ENCODE measurements around the gene YJU2.
"Not testable (repeated sequence)": the region's sequence is repeated elsewhere in the genome, so short reads cannot be mapped to it uniquely, and the experiment has no call there.

Gene YJU2

DNA sequence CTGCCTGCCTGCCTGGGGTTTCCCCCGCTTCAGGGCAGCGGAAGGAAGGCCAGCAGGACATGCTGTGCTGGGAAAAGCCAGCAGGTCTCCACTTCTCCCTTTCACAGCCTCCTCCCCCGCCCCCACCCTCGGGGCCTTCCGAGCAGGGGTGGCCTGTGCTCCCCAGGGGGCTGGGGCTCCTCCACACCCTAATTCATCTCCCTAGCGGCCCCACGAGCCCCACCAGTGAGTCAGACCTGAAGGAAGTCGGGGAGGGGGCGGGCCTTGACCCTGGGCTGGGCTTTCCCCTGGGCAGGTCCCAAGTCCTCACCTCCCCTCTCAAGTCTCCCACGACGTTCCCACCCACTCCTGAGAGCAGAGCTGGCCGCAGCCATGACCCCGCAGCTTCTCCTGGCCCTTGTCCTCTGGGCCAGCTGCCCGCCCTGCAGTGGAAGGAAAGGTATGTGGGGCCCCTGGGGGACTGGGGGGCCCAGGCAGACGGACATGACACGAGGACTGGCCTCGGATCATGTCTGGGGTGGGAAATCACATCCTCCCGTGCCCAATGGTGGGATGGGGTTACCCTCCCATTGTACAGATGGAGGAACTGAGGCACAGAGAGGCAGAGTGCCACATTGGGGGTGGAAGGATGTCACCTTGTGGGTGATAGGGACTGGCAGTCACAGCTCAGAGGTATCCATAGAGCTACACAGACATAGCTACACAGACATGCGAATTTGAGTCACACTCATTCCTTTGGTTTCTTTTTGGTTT is 17.5 kb upstream of the YJU2 start, which contains the start of gene EBI3:
Gene EBI3, plus strand, starts transcription at position 345 of the 753 bp plus-strand sequence. Its CDS starts 28 bp downstream, at position 373.
- FAIRE-seq, result no peak

GRCh38 chr19:4230237-4230636 is 16.6 kb upstream of the YJU2 start:
- FAIRE-seq, result not testable (repeated sequence)

- FAIRE-seq, result not testable (repeated sequence)
Observed at GRCh38 chr19:4231521-4231920, 15.4 kb upstream of the YJU2 start.

GRCh38 chr19:4232139-4232538 is 14.7 kb upstream of the YJU2 start:
- FAIRE-seq, result not testable (repeated sequence)

DNA sequence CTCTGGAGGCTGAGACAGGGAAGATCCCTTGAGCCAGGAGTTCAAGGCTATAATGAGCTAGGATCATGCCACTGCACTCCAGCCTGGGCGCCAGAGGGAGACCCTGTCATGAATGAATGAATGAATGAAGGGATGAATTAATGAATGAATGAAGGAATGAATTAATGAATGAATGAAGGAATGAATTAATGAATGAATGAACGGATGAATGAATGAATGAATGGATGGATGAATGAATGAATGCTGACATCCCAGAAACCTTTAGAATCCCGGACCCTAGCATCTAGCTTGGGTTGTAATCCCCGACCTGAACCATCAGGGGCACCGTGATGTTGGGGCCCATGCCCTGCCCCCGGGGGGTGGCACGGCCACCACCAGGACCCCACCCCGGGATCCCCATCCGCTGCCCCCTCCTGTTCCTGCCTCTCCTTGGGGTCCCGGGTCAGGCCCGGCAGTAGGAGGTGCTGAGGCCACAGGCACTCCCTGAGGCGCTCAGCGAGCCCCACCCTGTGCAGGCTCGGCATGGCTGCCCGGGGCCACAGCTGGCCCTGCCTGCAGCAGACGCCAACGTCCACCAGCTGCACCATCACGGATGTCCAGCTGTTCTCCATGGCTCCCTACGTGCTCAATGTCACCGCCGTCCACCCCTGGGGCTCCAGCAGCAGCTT is 14.1 kb upstream of the YJU2 start:
- FAIRE-seq, result no peak

DNA sequence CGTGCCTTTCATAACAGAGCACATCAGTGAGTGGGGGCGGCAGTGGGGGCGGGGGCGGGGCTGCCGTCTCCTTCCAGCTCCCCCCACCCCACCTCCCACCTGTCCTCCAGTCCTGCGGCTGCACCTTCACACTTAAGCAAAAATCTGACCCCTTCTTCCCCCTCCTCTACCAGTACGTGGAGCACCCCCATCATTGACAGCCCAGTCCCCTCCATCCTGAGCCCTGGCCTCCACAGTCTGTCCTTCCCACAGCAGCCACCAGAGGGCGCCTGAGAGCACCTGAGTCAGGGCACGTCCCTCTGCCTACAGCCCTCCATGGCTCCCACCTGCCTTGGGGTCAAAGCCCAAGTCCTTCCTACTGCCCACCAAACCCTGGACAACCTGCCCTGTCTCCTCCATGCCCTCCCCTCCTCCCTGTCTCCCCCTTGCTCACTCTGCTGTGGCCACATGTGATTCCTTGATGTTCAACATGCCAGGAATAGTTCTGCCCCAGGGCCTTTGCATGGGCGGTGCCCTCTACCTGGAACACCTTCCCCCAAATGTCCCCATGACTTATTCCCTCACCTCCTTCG is 13.5 kb upstream of the YJU2 start:
- FAIRE-seq, result no peak

DNA sequence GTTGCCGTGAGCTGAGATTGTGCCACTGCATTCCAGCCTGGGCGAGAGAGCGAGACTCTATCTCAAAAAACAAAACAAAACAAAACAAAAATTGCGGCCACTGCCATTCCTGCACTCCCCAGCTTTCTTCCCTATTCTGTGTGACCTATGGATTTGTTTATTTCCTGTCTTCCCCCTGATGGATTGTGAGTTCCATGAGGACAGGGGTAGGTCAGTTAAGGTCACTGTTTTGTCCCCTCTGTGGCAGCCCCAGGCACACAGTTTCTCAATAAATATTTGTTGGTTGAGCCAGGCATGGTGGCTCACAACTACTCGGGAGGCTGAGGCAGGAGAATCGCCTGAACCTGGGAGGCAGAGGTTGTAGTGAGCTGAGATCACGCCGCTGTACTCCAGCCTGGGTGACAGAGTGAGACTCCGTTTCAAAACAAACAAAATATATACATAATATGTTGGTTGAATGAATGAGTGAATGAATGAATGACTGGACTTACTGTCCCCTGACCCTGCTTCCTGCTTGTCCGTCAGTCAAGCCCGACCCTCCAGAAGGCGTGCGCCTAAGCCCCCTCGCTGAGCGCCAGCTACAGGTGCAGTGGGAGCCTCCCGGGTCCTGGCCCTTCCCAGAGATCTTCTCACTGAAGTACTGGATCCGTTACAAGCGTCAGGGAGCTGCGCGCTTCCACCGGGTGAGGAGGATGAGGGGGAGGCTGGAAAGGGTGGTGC is 12.6 kb upstream of the YJU2 start:
- FAIRE-seq, result no peak

DNA sequence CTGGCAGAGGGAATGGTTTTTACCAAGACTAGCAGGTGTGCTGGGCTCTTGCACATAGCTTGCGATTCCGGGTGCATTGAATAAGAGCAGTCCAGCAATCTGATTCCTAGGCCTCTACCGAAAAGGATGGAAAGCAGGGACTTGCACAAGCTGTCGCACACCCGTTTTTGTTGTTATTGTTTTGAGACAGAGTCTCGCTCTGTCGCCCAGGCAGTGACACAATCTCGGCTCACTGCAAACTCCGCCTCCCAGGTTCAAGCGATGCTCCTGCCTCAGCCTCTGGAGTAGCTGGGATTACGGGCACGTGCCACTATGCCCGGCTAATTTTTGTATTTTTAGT is 12.0 kb upstream of the YJU2 start:
- FAIRE-seq, result no peak

GRCh38 chr19:4237510-4237909 is 9.4 kb upstream of the YJU2 start:
- not testable (repeated sequence) for FAIRE-seq

DNA sequence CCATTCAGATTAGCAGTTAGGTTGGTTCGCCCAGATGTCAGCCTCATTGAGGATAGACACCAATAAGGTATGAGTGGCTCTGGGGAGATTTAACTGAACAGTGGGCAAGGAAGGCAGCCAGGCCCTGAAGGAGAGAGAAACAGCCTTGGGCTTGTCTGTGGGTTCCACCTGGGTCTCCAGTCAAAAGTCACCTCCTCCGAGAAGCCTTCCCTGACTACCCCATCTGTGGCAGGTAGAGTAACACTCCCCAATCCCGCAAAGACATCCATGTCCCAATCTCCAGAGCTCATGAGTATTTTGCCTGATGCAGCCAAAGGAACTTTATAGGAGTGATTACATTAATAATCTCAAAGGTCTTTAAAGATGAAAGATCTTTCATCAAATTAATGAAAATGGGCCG is 8.0 kb upstream of the YJU2 start:
- FAIRE-seq, result no peak

GRCh38 chr19:4241824-4242430 is 5.0 kb upstream of the YJU2 start:
- no peak for FAIRE-seq

DNA sequence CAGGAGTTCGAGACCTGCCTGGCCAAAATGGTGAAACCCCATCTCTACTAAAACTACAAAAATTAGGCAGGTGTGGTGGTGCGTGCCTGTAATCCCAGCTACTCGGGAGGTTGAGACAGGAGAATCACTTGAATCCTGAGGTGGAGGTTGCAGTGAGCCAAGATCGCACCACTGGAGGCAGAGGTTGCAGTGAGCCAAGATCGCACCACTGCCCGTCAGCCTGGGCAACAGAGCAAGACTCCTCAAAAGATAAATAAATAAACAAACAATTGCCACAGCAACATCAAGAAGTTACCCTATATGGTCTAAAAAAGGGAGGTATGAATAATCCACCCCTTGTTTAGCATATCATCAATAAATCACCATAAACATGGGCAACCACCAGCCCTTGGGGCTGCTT is 942 bp upstream of the YJU2 start:
- FAIRE-seq, result not testable (repeated sequence)

DNA sequence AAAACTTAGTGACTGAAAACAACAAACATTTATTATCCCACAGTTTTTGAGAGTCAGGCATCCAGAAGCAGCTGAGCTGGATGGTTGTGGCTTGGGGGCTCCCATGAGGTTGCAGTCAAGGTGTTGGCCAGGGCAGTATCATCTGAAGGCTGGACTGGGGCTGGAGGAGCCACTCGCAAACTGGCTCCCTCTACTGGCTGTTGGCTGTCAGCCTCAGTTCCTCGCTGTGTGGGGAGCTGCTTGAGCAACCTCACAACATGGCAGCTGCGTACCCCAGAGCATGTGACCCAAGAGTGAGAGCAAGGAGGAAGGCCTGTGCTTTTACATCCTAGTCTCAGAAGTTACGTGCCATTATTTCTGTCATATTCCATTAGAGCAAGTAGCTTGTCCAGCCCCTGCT is 9.7 kb downstream of the YJU2 start:
- FAIRE-seq, result no peak

DNA sequence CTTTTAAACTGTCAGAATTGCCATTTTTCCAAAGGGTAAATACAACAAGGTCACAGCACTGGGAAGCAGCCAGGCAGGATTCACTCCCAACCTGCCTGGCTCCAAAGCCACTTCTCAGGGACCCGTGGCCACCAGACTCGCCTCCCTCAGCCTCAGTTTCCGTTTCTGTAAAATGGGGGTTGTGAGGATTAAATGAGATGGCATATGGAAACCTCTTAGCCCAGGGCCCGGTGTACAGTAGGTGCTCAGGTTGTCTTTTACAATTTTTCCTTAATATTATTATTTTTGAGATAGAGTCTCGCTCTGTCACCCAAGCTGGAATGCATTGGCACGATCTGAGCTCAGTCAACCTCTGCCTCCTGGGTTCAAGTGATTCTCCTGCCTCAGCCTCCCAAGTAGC is 10.1 kb downstream of the YJU2 start:
- no peak for FAIRE-seq

DNA sequence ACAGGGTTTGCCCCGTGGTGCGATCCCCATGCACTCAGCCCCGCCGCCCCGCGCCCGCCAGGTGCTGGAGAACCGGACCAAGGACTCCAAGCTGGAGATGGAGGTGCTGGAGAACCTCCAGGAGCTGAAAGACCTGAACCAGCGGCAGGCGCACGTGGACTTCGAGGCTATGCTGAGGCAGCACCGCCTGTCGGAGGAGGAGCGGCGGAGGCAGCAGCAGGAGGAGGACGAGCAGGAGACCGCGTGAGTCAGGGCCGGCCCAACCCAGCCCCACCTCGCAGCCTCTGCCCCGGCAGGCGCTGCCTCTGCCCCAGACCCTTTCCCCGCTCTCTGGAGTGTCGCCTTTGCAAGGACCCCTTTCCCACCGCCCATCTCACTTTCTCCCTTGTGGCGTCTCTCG is 11.3 kb downstream of the YJU2 start:
- FAIRE-seq, result no peak

DNA sequence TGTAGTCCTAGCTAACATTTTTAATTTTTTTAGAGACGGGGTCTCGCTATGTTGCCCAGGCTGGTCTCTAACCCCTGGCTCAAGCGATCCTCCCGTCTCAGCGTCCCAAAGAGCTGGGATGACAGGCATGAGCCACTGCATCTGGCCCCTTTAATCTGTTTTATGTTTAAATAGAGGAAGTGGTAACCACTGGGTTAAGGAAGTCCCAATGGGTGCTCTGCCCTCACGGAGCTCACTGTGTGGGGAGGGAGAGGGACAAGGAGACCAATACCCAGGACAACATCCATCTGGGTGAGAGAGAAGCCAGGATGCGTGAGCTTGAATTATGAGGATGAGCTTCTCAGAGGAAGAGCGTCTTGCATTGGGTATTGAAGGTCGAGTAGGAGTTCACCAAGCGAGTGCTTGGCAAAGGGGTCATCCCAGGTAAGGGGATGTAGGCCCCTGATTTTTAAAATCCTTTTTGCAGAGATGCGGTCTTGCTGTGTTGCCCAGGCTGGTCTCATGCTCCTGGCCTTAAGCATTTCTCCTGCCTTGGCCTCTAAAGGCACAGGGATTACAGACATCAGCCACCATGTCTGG is 13.8 kb downstream of the YJU2 start:
- FAIRE-seq, result no peak

DNA sequence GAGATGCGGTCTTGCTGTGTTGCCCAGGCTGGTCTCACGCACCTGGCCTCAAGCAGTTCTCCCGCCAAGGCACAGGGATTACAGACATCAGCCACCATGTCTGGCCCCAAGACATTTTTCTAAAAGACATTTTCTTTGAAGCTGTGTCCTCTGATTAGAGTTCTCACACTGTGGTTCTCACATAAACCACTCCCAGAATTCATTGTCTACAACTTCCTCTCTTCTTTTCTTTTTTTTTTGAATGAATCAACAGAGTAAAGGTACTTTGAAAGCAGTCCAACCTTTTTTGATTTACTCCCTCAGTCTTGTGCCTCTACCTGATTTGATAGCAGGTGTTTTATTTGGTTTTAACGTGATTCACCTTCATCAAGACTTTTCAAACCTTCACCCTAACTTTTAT is 17.9 kb downstream of the YJU2 start:
- no peak for FAIRE-seq

DNA sequence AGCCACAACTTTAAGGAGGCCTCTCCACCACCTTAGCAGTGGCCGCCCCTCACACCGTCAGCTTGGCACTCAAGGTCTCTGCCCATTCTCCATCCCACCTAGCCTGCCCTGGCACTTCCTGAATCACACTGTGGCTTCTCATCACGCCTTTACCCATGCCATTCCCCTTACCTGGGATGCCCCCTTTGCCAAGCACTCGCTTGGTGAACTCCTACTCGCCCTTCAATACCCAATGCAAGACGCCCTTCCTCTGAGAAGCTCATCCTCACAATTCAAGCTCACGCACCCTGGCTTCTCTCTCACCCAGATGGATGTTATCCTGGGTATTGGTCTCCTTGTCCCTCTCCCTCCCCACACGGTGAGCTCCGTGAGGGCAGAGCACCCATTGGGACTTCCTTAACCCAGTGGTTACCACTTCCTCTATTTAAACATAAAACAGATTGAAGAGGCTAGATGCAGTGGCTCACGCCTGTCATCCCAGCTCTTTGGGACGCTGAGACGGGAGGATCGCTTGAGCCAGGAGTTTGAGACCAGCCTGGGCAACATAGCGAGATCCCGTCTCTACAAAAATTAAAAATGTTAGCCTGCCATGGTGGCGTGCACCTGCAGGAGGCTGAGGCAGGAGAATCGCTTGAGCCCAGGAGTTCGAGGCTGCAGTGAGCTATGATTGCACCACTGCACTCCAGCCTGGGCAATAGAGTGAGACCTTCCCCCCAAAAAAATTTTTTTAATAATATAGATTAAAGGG is 19.5 kb downstream of the YJU2 start:
- FAIRE-seq, result no peak

- FAIRE-seq, result no peak
Observed at GRCh38 chr19:4267101-4267900, 20.4 kb downstream of the YJU2 start.

DNA sequence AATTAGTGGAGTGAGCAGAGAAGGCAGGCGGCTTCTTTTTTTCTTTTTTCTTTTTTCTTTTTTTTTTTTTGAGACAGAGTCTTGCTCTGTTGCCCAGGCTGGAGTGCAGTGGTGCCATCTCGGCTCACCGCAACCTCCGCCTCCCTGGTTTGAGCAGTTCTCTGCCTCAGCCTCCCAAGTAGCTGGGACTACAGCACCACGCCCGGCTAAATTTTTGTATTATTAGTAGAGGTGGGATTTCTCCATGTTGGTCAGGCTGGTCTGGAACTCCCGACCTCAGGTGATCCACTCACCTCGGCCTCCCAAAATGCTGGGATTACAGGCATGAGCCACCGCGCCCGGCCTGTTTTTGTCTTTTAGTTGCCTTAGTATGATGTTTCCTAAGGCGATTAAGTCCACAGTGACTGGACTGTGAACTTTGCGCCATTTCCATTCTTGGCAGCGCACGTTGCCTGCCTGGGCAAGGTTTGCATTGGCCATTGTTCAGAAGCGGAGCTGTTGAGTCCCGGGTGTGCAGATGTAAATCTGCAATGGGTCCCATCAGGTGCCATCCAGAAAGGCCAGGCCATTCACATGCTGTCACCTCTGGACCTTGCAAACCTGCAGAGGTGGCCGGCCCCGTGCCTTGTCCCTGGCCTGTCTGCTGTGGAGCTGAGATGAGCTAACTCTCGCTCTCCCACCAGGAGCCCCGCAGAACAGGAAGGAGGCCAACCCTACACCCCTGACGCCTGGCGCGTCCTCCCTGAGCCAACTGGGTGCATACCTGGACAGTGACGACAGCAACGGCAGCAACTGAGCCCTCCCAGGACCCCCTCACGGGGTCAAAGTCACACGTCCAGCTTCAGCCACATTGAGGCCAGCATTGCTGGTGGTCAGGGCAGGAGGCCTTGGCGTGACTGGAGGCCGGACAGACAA is 21.3 kb downstream of the YJU2 start:
- no peak for FAIRE-seq
